ENCODE data around the gene PLBD2. TPM values are rescaled to one million over a fixed set of nuclear protein-coding genes. Genes with fewer than 3 reads are reported as not detected.

PLBD2 gene
- total and polyA plus RNA-seq, 9 of the 15 experiments (the other 6 are each of a cell fraction or from before 2014, with no cell fraction given), result 2.4 to 37.4 (median 6.0) TPM

DNA sequence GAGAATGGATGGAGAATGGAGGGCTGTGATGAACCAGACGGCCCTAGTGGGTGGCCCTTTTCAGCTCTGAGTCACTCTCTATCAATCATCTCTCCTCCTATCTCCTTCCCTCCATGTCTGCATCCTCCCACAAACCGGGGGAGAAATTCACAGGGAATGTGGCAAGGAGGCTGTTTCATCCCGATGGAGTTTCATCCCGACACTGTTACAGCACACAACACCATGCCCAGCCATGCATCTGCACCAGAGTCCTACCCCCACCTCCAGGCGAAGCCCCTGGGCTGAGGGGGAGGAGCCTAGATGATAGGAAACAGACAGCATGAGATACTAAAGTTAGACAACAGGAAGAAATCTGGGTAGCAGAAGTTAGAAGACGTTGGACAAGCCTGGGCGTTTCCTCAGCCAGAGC, 44.3 kb upstream of the PLBD2 start (continued):
- TF ChIP-seq, protein P1, sequence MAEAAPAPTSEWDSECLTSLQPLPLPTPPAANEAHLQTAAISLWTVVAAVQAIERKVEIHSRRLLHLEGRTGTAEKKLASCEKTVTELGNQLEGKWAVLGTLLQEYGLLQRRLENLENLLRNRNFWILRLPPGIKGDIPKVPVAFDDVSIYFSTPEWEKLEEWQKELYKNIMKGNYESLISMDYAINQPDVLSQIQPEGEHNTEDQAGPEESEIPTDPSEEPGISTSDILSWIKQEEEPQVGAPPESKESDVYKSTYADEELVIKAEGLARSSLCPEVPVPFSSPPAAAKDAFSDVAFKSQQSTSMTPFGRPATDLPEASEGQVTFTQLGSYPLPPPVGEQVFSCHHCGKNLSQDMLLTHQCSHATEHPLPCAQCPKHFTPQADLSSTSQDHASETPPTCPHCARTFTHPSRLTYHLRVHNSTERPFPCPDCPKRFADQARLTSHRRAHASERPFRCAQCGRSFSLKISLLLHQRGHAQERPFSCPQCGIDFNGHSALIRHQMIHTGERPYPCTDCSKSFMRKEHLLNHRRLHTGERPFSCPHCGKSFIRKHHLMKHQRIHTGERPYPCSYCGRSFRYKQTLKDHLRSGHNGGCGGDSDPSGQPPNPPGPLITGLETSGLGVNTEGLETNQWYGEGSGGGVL (CRISPR knock-in tag; IDR thresholded peaks at IDR 0.05), result no peak
- TF ChIP-seq, protein P2, sequence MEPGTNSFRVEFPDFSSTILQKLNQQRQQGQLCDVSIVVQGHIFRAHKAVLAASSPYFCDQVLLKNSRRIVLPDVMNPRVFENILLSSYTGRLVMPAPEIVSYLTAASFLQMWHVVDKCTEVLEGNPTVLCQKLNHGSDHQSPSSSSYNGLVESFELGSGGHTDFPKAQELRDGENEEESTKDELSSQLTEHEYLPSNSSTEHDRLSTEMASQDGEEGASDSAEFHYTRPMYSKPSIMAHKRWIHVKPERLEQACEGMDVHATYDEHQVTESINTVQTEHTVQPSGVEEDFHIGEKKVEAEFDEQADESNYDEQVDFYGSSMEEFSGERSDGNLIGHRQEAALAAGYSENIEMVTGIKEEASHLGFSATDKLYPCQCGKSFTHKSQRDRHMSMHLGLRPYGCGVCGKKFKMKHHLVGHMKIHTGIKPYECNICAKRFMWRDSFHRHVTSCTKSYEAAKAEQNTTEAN (CRISPR knock-in tag; IDR thresholded peaks at IDR 0.05), result no peak
- TF ChIP-seq ZNF175 (CRISPR knock-in tag; IDR thresholded peaks at IDR 0.05; ENCODE audit: low read depth) (no peak), SPI1 (IDR thresholded peaks at IDR 0.05; ENCODE audit: borderline replicate concordance, low read depth, low read length) (no peak), ZNF263 (CRISPR knock-in tag; IDR thresholded peaks at IDR 0.05; ENCODE audit: borderline replicate concordance) (0 out of 2 replicates have a peak, but pooled peaks have one; percentile 14), POLR2H (tag; IDR thresholded peaks at IDR 0.05; ENCODE audit: low read depth) (no peak), FOS (IDR thresholded peaks at IDR 0.05; ENCODE audit: extremely low read depth, insufficient read length) (no peak), MYC (IDR thresholded peaks at IDR 0.05; ENCODE audit: low read depth, low read length) (no peak), MYC (CRISPR knock-in tag; IDR thresholded peaks at IDR 0.05; ENCODE audit: borderline replicate concordance, low read depth) (no peak), EP300 (IDR thresholded peaks at IDR 0.05; ENCODE audit: low read length) (peak; percentile 43; the same call in 1 of the 2 replicates), KLF10 (CRISPR knock-in tag; IDR thresholded peaks at IDR 0.05) (no peak), MTA3 (IDR thresholded peaks at IDR 0.05; ENCODE audit: borderline replicate concordance) (0 out of 2 replicates have a peak, but pooled peaks have one; percentile 27), SMAD4 (CRISPR knock-in tag; conservative IDR thresholded peaks at IDR 0.05) (0 out of 2 replicates have a peak, but pooled peaks have one; percentile 52), NFATC3 (IDR thresholded peaks at IDR 0.05) (no peak)
- TF ChIP-seq, protein P3, sequence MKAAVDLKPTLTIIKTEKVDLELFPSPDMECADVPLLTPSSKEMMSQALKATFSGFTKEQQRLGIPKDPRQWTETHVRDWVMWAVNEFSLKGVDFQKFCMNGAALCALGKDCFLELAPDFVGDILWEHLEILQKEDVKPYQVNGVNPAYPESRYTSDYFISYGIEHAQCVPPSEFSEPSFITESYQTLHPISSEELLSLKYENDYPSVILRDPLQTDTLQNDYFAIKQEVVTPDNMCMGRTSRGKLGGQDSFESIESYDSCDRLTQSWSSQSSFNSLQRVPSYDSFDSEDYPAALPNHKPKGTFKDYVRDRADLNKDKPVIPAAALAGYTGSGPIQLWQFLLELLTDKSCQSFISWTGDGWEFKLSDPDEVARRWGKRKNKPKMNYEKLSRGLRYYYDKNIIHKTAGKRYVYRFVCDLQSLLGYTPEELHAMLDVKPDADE (conservative IDR thresholded peaks at IDR 0.05; ENCODE audit: control insufficient read depth, low read depth, low read length), result no peak
- TF ChIP-seq, protein P4, sequence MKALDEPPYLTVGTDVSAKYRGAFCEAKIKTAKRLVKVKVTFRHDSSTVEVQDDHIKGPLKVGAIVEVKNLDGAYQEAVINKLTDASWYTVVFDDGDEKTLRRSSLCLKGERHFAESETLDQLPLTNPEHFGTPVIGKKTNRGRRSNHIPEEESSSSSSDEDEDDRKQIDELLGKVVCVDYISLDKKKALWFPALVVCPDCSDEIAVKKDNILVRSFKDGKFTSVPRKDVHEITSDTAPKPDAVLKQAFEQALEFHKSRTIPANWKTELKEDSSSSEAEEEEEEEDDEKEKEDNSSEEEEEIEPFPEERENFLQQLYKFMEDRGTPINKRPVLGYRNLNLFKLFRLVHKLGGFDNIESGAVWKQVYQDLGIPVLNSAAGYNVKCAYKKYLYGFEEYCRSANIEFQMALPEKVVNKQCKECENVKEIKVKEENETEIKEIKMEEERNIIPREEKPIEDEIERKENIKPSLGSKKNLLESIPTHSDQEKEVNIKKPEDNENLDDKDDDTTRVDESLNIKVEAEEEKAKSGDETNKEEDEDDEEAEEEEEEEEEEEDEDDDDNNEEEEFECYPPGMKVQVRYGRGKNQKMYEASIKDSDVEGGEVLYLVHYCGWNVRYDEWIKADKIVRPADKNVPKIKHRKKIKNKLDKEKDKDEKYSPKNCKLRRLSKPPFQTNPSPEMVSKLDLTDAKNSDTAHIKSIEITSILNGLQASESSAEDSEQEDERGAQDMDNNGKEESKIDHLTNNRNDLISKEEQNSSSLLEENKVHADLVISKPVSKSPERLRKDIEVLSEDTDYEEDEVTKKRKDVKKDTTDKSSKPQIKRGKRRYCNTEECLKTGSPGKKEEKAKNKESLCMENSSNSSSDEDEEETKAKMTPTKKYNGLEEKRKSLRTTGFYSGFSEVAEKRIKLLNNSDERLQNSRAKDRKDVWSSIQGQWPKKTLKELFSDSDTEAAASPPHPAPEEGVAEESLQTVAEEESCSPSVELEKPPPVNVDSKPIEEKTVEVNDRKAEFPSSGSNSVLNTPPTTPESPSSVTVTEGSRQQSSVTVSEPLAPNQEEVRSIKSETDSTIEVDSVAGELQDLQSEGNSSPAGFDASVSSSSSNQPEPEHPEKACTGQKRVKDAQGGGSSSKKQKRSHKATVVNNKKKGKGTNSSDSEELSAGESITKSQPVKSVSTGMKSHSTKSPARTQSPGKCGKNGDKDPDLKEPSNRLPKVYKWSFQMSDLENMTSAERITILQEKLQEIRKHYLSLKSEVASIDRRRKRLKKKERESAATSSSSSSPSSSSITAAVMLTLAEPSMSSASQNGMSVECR (CRISPR knock-in tag; IDR thresholded peaks at IDR 0.05), result no peak
- TF ChIP-seq, protein P5, sequence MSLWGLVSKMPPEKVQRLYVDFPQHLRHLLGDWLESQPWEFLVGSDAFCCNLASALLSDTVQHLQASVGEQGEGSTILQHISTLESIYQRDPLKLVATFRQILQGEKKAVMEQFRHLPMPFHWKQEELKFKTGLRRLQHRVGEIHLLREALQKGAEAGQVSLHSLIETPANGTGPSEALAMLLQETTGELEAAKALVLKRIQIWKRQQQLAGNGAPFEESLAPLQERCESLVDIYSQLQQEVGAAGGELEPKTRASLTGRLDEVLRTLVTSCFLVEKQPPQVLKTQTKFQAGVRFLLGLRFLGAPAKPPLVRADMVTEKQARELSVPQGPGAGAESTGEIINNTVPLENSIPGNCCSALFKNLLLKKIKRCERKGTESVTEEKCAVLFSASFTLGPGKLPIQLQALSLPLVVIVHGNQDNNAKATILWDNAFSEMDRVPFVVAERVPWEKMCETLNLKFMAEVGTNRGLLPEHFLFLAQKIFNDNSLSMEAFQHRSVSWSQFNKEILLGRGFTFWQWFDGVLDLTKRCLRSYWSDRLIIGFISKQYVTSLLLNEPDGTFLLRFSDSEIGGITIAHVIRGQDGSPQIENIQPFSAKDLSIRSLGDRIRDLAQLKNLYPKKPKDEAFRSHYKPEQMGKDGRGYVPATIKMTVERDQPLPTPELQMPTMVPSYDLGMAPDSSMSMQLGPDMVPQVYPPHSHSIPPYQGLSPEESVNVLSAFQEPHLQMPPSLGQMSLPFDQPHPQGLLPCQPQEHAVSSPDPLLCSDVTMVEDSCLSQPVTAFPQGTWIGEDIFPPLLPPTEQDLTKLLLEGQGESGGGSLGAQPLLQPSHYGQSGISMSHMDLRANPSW (CRISPR knock-in tag; IDR thresholded peaks at IDR 0.05), result no peak

All from K562 (cell line).